ENCODE measurements around the gene SWSAP1. TPM values are rescaled to one million over a fixed set of nuclear protein-coding genes. Genes with fewer than 3 reads are reported as not detected.

The SWSAP1 gene
- total and polyA plus RNA-seq, 2 of the 4 experiments (the other 2 are of a cell fraction), result 0.36 to 1.6 TPM

- Histone ChIP-seq H4K91ac (ENCODE audit: insufficient read depth, low read depth, low read length) (no peak overlapping the region), H2AK5ac (ENCODE audit: low read depth, low read length) (no peak overlapping the region), H3K9ac (ENCODE audit: low read depth, low read length) (no peak overlapping the region), H3K4ac (ENCODE audit: low read depth, low read length) (no peak overlapping the region), H2AFZ (replicated peaks; ENCODE audit: low read length, poor library complexity) (no peak overlapping the region), H3K79me1 (ENCODE audit: low read depth in 1 of 2, low read length in 2 of 2) (no peaks in the 10 kb centered on the region), H3K18ac (ENCODE audit: low read depth, low read length) (no peak overlapping the region), H3K14ac (replicated peaks; ENCODE audit: low read depth, low read length) (no peak overlapping the region), H3K9me1 (ENCODE audit: insufficient read depth, low read length) (no peaks in the 10 kb centered on the region), H2BK20ac (ENCODE audit: low read depth, low read length) (no peak overlapping the region), H3K36me3 (ENCODE audit: control insufficient read depth, insufficient read depth, low read length) (no peaks in the 10 kb centered on the region), H4K8ac (ENCODE audit: low read depth in 2 of 2, low read length in 2 of 2) (no peak overlapping the region), H3K56ac (ENCODE audit: extremely low read depth, insufficient read depth, low read length) (no peak overlapping the region), H3K27me3 (ENCODE audit: control insufficient read depth, insufficient read depth, low read length) (peaks cover 2% of the 10 kb centered on the region), H3K4me2 (ENCODE audit: low read depth, low read length) (no peak overlapping the region), H3K27ac (ENCODE audit: insufficient read depth, low read length) (no peak overlapping the region), H3K4me1 (ENCODE audit: control insufficient read depth, insufficient read depth, low read length) (no peaks in the 10 kb centered on the region), H4K20me1 (ENCODE audit: insufficient read depth, low read length) (no peaks in the 10 kb centered on the region; the same call in 1 of the 2 replicates), H3K23ac (ENCODE audit: low read depth, low read length) (no peak overlapping the region), H3K9me3 (ENCODE audit: control insufficient read depth, insufficient read depth, low read length) (no peaks in the 10 kb centered on the region), H2BK5ac (ENCODE audit: low read depth, low read length, poor library complexity, severe bottlenecking) (no peak overlapping the region), H3K4me3 (ENCODE audit: insufficient read depth, low read depth, low read length) (no peak overlapping the region), H2BK15ac (ENCODE audit: low read depth, low read length) (no peak overlapping the region), H4K5ac (ENCODE audit: low read depth, low read length) (no peak overlapping the region), H2BK120ac (ENCODE audit: low read depth, low read length) (no peak overlapping the region), H2AK9ac (replicated peaks; ENCODE audit: low read depth, low read length, poor library complexity) (no peak overlapping the region)
- TF ChIP-seq RCOR1 (IDR thresholded peaks at IDR 0.05; ENCODE audit: insufficient replicate concordance, low read length) (no peak), POLR2A (IDR thresholded peaks at IDR 0.05; ENCODE audit: low read depth, low read length) (no peak), MXI1 (IDR thresholded peaks at IDR 0.05; ENCODE audit: borderline replicate concordance, low read depth, low read length) (no peak), RFX5 (IDR thresholded peaks at IDR 0.05; ENCODE audit: low read depth, low read length) (no peak), SMC3 (IDR thresholded peaks at IDR 0.05; ENCODE audit: low read depth, low read length) (no peak), RAD21 (IDR thresholded peaks at IDR 0.05; ENCODE audit: low read length) (no peak), MAFK (IDR thresholded peaks at IDR 0.05; ENCODE audit: low read depth, low read length) (no peak), CEBPB (IDR thresholded peaks at IDR 0.05; ENCODE audit: low read depth, low read length) (no peak), CHD1 (IDR thresholded peaks at IDR 0.05; ENCODE audit: low read depth, low read length) (no peak), BHLHE40 (IDR thresholded peaks at IDR 0.05; ENCODE audit: low read depth, low read length) (no peak), USF2 (IDR thresholded peaks at IDR 0.05; ENCODE audit: low read depth, low read length) (no peak), MAZ (IDR thresholded peaks at IDR 0.05; ENCODE audit: borderline replicate concordance, low read depth, low read length) (no peak)
- TF ChIP-seq, protein P1, sequence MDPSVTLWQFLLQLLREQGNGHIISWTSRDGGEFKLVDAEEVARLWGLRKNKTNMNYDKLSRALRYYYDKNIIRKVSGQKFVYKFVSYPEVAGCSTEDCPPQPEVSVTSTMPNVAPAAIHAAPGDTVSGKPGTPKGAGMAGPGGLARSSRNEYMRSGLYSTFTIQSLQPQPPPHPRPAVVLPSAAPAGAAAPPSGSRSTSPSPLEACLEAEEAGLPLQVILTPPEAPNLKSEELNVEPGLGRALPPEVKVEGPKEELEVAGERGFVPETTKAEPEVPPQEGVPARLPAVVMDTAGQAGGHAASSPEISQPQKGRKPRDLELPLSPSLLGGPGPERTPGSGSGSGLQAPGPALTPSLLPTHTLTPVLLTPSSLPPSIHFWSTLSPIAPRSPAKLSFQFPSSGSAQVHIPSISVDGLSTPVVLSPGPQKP (IDR thresholded peaks at IDR 0.05; ENCODE audit: borderline replicate concordance, low read depth, low read length), result no peak
- TF ChIP-seq, protein P2, sequence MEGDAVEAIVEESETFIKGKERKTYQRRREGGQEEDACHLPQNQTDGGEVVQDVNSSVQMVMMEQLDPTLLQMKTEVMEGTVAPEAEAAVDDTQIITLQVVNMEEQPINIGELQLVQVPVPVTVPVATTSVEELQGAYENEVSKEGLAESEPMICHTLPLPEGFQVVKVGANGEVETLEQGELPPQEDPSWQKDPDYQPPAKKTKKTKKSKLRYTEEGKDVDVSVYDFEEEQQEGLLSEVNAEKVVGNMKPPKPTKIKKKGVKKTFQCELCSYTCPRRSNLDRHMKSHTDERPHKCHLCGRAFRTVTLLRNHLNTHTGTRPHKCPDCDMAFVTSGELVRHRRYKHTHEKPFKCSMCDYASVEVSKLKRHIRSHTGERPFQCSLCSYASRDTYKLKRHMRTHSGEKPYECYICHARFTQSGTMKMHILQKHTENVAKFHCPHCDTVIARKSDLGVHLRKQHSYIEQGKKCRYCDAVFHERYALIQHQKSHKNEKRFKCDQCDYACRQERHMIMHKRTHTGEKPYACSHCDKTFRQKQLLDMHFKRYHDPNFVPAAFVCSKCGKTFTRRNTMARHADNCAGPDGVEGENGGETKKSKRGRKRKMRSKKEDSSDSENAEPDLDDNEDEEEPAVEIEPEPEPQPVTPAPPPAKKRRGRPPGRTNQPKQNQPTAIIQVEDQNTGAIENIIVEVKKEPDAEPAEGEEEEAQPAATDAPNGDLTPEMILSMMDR (conservative IDR thresholded peaks at IDR 0.05; ENCODE audit: low read depth, low read length), result no peak
- BruUV-seq (replicated peaks), result no TSS peak
- intact Hi-C loops (cut with micrococcal nuclease), result no loop called here
- ATAC-seq (ENCODE audit: low read depth) (no peak), DNase-seq (no peak)
- in situ Hi-C loops (cut with MboI; ENCODE audit: low sequenced_read_pairs), result no loop called here
- POLR2A ChIA-PET (ENCODE audit: unreplicated experiment), result interaction anchor here (0.7 kb wide), 1 partner anchor 1269 kb away, joined by 3 read pairs; no protein-coding TSS in a partner anchor
- 89% methylated on average over 2 of the region's 9 CpGs; no CpG with 5 or more reads in 1 of the 2 experiments for WGBS, 2 experiments (ENCODE audit: extremely low coverage in 2 of 2, insufficient read length in 1 of 2)
- dilution Hi-C loops (cut with HindIII; ENCODE audit: low sequenced_read_pairs, unreplicated experiment), result no loop called here
- CTCF ChIA-PET, result no interaction called here
Measured at GRCh38 chr19:11401808-11402543, 27.5 kb downstream of the SWSAP1 start.

All from IMR-90 (cell line).